Measurements from ENCODE around the gene LIN7A.

DNA sequence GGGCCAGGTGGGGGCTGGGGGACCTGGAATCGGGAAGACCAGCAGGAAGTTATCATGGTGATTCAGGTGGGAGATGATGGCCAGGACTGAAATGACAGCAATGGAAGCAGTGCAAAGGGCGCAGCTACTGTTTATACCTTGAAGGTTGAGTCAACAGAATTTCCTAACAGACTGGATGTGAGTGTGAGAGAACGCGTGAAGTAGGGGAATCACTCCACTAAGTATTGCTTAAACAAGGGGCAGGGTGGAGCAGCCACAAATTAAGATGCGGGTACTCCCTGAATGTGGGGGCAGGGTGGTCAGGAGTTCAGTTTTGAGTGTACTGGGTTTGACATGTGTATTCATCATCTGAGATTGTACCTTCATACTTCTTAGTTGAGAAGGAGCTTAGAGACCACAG lies 175.9 kb downstream of the LIN7A start:
- TF ChIP-seq, protein P1, sequence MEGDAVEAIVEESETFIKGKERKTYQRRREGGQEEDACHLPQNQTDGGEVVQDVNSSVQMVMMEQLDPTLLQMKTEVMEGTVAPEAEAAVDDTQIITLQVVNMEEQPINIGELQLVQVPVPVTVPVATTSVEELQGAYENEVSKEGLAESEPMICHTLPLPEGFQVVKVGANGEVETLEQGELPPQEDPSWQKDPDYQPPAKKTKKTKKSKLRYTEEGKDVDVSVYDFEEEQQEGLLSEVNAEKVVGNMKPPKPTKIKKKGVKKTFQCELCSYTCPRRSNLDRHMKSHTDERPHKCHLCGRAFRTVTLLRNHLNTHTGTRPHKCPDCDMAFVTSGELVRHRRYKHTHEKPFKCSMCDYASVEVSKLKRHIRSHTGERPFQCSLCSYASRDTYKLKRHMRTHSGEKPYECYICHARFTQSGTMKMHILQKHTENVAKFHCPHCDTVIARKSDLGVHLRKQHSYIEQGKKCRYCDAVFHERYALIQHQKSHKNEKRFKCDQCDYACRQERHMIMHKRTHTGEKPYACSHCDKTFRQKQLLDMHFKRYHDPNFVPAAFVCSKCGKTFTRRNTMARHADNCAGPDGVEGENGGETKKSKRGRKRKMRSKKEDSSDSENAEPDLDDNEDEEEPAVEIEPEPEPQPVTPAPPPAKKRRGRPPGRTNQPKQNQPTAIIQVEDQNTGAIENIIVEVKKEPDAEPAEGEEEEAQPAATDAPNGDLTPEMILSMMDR (IDR thresholded peaks at IDR 0.05): no peak
- TF ChIP-seq POLR2A (IDR thresholded peaks at IDR 0.05): no peak

All from heart left ventricle (tissue), 13 donors.